Ureter (tissue), 1 donor: ENCODE measurements around the gene KLF11. TPM values are rescaled to one million over a fixed set of nuclear protein-coding genes. Genes with fewer than 3 reads are reported as not detected.
A peak's percentile ranks its signal among the peaks of the same experiment; 100 is the strongest.
"Not testable (repeated sequence)": the region's sequence is repeated elsewhere in the genome, so short reads cannot be mapped to it uniquely, and the experiment has no call there.

Source experiments
- DNase-seq: peaks from one replicate; pipeline ENCODE4 v3.0.0-alpha.2; 2020; ENCODE audit warnings: low spot score
- total RNA-seq: library from RNA; stranded (reverse); gene quantifications from one replicate; pipeline ENCODE4 v1.2.4, GENCODE V29; 2023
- donor health status: DM: yes; HTN: yes; CAD: no.

The KLF11 gene
- total RNA-seq, 1 donor from 2014 or later, result 18.8 TPM

- DNase-seq, result no peak
Measured at GRCh38 chr2:10009271-10009810, 34.0 kb upstream of the KLF11 start.

GRCh38 chr2:10009811-10010781, 33.3 kb upstream of the KLF11 start:
- no peak for DNase-seq

- not testable (repeated sequence) for DNase-seq
Measured at GRCh38 chr2:10010861-10011605, 32.3 kb upstream of the KLF11 start.

GRCh38 chr2:10011606-10012325, 31.6 kb upstream of the KLF11 start:
- DNase-seq, result not testable (repeated sequence)

GRCh38 chr2:10012366-10012962, 30.9 kb upstream of the KLF11 start:
- DNase-seq, result not testable (repeated sequence)

GRCh38 chr2:10012963-10013461, 30.3 kb upstream of the KLF11 start:
- DNase-seq, result no peak

- DNase-seq, result not testable (repeated sequence)
Measured at GRCh38 chr2:10013651-10014417, 29.5 kb upstream of the KLF11 start.

GRCh38 chr2:10014418-10015190, 28.7 kb upstream of the KLF11 start:
- no peak for DNase-seq

GRCh38 chr2:10015376-10015989, 27.9 kb upstream of the KLF11 start:
- not testable (repeated sequence) for DNase-seq

GRCh38 chr2:10016001-10016801, 27.1 kb upstream of the KLF11 start:
- DNase-seq, result no peak

- no peak for DNase-seq
Measured at GRCh38 chr2:10016802-10017258, 26.5 kb upstream of the KLF11 start.

GRCh38 chr2:10017313-10017941, 25.9 kb upstream of the KLF11 start:
- no peak for DNase-seq

- peak; percentile 74 for DNase-seq
Measured at GRCh38 chr2:10019174-10019573, 24.2 kb upstream of the KLF11 start.

GRCh38 chr2:10019602-10020400, 23.5 kb upstream of the KLF11 start:
- DNase-seq, result no peak

- DNase-seq, result no peak
Measured at GRCh38 chr2:10022041-10022421, 21.3 kb upstream of the KLF11 start.

GRCh38 chr2:10022445-10022844, 20.9 kb upstream of the KLF11 start:
- peak; percentile 76 for DNase-seq
